Dedifferentiated amniotic fluid mesenchymal stem cell (primary cell): ENCODE measurements around the gene SPATS2L.
A peak's percentile ranks its signal among the peaks of the same experiment; 100 is the strongest.

Experiments used
- DNase-seq: peaks from one replicate; pipeline ENCODE4 v3.0.0-alpha.2; 2016; ENCODE audit errors: extremely low spot score

The SPATS2L gene

GRCh38 chr2:200296118-200296517 is 10.4 kb upstream of the SPATS2L start:
- DNase-seq = no peak

GRCh38 chr2:200297100-200297499 is 9.4 kb upstream of the SPATS2L start:
- no peak for DNase-seq

- no peak for DNase-seq
These were observed 8.5 kb upstream of the SPATS2L start for GRCh38 chr2:200297989-200298388.

GRCh38 chr2:200298816-200299215 is 7.7 kb upstream of the SPATS2L start:
- DNase-seq = no peak

GRCh38 chr2:200300065-200300464 is 6.4 kb upstream of the SPATS2L start:
- DNase-seq = no peak

- DNase-seq = no peak
These were observed 5.7 kb upstream of the SPATS2L start for GRCh38 chr2:200300638-200301314.

- no peak for DNase-seq
These were observed 4.3 kb upstream of the SPATS2L start for GRCh38 chr2:200301953-200302858.

GRCh38 chr2:200302940-200303727 is 3.4 kb upstream of the SPATS2L start:
- DNase-seq = no peak

- DNase-seq = peak; percentile 42
These were observed 697 bp upstream of the SPATS2L start for GRCh38 chr2:200305797-200306195.

- no peak for DNase-seq
These were observed 634 bp downstream of the SPATS2L start for GRCh38 chr2:200306931-200307723.

GRCh38 chr2:200307724-200308545 is 1.4 kb downstream of the SPATS2L start:
- DNase-seq = peak; percentile 25

- peak; percentile 30 for DNase-seq
These were observed 2.2 kb downstream of the SPATS2L start for GRCh38 chr2:200308546-200309295.

GRCh38 chr2:200309296-200310049 is 3.0 kb downstream of the SPATS2L start:
- no peak for DNase-seq

GRCh38 chr2:200310545-200310971 is 4.1 kb downstream of the SPATS2L start:
- DNase-seq = peak; percentile 40

GRCh38 chr2:200311139-200311538 is 4.6 kb downstream of the SPATS2L start:
- no peak for DNase-seq

GRCh38 chr2:200314976-200315567 is 8.6 kb downstream of the SPATS2L start:
- DNase-seq = no peak

- no peak for DNase-seq
These were observed 11.5 kb downstream of the SPATS2L start for GRCh38 chr2:200317975-200318374.

GRCh38 chr2:200318940-200319435 is 12.5 kb downstream of the SPATS2L start:
- DNase-seq = no peak
